DMS53 (cell line): ENCODE results near the gene CROT.

Experiments
- DNase-seq: peaks from one replicate; lab custom pipeline; 2025; lab: John Stamatoyannopoulos, UW

Gene CROT, protein sequence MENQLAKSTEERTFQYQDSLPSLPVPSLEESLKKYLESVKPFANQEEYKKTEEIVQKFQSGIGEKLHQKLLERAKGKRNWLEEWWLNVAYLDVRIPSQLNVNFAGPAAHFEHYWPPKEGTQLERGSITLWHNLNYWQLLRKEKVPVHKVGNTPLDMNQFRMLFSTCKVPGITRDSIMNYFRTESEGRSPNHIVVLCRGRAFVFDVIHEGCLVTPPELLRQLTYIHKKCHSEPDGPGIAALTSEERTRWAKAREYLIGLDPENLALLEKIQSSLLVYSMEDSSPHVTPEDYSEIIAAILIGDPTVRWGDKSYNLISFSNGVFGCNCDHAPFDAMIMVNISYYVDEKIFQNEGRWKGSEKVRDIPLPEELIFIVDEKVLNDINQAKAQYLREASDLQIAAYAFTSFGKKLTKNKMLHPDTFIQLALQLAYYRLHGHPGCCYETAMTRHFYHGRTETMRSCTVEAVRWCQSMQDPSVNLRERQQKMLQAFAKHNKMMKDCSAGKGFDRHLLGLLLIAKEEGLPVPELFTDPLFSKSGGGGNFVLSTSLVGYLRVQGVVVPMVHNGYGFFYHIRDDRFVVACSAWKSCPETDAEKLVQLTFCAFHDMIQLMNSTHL

DNA sequence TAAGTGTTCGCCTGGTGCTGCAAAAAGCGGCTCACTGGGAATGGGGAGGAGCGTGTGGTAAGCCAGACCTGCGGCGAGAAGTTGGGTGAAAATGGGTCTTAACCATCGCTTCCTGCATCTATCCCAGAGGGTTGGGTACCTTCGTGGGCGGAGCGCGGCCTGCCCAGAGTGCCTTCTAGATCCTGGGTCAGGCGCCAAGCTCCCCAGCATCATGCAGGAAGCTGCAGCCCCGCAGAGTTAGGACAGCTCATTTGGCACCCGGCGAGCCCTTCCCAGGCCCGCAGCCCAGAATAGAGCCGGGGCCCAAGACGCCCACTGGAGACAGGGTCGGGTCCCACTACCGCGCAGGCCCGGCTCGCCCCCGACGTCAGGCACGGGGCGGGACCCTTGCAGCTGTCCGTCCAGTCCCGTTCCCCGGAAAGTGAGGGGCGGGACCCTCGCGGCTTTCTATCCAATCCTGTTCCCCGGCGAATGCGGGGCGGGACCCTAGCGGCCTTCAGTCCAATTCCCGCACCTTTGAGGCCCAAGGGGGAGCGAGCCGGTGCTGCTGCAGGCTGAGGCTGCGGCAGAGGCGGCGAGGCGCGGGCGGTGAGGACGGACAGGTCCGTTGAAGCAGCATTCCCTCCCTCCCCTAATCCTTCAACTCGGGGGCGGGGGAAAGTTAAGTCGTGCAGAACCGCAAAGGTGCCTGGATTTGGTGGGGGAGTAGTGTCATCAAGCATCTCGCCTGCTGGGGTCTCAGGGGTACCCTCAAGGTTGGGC, at the start of gene CROT:
CROT (plus strand) TSS at position 499 of the 762 bp plus-strand sequence. CDS start 3,405 bp downstream, outside the sequence.
- peak; percentile 98 for DNase-seq

DNA sequence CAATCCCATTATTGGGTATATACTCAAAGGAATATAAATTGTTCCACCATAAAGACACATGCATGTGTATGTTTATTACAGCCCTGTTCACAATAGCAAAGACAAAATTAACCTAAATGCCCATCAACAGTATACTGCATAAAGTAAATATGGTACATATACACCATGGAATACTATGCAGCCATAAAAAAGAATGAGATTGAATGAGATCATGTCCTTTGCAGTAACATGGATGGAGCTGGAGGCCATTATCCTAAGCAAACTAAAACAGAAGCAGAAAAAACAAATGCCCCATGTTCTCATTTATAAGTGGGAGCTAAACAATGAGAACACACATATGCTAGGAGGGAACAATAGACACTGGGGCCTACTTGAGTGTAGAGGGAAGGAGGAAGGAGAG, 44.7 kb upstream of the CROT start:
- no peak for DNase-seq

DNA sequence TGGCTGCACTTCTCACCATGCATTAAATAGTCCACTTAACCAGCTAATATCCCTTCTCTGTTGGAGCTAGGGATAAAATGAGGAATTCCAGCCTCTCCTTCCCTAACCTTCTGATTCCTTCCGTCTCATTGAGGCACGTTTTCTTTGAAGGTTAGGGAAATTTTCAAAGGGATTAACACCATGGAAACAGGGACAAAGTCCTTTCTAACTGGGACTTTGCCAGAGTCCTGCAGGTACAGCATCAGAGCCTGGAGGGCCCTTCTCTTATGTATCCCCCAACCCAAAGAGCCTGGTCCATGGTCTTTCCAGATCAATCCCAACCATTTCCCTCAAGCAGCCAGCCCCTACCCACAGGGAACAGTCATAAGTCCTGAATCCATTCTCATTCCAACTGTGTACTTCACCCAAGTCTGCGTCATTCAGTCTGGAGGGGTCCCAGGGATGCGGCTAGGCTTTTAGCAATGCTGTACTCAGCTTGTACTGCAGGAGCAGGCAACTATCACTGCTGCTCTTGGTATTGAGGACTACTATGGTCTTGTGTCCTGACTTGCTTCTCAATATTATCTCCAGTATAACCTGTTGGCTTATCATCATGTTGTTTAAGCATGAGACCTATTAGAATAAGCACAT, 34.6 kb upstream of the CROT start:
- no peak for DNase-seq

DNA sequence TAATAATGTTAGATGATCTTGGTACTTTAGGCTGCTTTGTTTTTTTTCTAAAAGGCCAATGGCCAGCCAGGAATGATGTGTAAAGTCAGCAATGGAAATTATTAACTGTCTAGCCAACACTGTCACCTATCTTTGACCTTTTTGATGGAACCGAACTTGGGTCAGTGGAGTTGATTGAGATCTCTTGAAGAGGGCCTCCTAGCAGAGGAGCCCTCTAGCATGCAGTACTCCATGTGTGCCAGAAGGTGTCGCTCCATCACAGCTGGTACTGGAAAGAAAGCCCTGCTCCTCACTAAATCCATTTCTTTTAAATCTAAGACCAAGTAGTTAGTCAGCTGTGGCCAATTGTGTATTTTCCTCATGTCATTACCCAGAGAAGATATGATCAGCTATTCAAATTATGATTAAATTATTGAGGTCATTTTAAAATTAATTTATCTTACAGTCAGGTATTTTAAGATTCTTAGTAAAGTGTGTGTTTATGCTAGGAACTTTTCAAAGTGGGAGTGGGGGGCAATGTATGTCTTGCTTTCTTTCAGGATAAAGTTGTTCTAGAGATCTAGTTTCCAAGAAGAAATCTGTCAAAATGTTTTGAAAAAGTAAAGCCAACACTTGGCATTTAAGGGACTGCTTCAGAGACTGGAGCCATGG, 33.1 kb upstream of the CROT start:
- DNase-seq, result peak; percentile 76

DNA sequence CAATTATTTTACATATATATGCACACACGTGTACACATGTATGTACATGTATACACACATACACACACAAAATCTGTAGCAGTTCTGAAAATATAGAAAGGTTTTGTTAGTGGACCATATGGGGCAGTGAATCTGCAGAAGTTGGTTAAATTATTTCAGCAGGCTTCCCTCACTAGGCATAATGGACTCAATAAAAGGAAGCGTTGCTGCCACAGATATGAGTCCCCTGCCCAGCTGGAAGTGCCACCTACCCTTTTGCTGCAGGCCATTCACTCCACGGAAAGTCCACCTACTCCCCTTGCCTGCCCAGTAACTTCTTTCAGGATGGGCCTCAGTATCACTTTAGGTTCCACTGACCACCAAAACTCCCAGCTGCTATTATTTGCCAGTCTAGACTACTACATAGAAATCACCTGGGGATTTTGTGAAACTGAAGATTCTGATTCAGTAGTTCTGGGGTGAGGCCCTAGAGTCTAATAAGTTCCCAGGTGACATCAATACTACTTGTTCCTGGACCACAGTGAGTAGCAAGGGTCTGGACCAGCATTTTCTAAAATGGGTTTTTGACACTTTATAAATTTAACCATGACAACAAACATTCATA, 29.3 kb upstream of the CROT start:
- no peak for DNase-seq

DNA sequence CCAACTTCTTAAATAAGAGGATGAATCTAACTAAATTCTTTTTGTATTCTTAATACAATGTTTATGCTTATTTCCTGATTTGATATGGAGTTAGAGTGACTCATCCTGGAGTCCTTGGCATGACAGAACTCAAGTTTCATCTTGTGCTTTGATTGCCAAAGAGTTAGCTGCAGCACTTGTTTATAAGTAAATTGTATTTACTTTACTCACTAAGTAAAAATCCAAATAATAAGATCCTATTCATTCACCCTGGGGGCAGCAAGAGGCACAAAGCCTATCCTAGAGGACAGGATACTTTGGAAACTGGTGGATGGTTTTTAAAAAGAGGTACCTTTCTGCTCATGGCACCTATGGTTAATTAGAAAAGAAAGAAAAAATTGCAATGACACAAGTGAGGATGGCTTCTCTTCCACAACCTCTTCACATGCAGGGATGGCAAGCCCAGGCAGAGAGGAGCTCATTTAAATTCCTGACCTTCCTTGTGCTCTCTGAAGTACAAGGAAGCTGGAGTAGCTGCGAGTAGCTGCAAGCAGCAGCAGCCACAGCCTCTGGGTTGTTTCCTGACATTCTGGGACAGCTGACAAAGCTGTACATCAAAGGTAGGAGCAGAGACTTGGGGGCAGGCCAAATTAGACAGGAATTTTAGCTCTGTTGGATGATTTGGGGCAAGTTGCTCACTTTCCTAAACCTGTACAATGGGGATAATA, 28.5 kb upstream of the CROT start:
- DNase-seq, result peak; percentile 34

DNA sequence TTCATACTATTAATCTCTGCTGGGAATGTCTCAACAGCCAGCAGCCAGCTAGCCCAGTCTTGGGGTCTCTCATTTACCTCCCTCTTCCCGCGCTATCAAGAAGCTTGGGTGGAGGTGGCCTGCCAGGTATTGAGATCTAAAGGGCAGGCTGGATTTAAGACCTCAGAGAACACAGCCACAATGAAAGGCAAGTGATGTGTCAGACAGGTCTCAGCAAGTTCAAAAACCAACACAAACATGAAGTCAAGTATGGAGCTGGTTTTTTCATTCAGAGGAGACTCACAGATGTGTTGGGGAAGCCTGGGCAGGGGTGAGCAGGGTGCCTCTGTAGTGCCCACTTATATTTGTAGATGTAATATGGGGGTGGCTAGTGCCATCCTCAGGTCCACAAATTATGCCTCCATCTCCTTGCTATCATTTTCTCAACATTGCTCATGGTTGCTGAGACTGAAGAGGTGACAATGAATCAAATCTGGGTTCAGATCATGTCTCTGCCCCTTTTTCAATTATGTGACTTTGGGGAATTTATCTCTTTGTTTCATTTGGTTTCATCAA, 27.7 kb upstream of the CROT start:
- DNase-seq, result no peak

DNA sequence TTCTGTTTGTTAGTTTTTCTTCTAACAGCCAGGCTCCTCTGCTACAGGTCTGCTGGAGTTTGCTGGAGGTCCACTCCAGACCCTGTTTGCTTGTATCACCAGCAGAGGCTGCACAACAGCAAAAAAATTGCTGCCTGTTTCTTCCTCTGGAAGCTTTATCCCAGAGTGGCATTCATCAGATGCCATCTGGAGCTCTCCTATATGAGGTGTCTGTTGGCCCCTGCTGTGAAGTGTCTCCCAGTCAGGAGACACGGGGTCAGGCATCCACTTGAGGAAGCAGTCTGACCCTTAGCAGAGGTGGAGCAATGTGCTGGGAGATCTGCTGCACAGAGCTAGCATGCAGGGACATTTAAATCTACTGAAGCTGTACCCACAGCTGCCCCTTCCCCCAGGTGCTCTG, 26.7 kb upstream of the CROT start:
- DNase-seq, result peak; percentile 78

DNA sequence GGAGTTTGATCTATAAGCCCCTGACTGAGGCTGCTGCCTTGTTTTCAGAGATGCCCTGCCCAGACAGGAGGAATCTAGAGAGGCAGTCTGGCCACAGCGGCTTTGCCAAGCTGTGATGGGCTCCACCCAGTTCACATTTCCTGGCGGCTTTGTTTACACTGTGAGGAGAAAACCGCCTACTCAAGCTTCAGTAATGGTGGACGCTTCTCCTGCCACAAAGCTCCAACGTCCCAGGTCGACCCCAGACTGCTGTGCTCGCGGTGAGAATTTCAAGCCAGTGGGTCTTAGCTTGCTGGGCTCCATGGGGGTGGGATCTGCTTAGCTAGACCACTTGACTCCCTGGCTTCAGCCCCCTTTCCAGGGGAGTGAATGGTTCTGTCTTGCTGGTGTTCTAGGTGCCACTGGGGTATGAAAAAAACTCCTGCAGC, 26.3 kb upstream of the CROT start:
- DNase-seq, result peak; percentile 83

DNA sequence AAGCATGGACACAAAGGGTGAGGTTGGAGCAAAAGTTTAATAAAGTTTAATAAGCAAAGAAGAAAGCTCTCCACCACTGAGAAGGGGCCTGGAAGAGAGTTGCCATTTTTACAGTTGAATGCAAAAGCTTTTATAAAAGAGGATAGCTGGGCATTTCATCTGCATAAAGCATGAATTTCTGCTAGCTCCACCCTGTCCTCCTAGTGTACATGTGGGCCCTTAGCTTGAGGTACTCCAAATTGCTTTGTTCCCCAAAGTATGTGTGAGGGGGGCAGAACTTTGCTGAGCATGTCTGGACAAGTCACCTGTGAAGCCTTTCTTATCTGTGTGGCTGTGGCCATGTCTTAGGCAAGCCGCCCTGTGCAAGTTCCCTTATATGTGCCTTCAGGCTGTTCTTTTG, 22.6 kb upstream of the CROT start:
- DNase-seq, result no peak

DNA sequence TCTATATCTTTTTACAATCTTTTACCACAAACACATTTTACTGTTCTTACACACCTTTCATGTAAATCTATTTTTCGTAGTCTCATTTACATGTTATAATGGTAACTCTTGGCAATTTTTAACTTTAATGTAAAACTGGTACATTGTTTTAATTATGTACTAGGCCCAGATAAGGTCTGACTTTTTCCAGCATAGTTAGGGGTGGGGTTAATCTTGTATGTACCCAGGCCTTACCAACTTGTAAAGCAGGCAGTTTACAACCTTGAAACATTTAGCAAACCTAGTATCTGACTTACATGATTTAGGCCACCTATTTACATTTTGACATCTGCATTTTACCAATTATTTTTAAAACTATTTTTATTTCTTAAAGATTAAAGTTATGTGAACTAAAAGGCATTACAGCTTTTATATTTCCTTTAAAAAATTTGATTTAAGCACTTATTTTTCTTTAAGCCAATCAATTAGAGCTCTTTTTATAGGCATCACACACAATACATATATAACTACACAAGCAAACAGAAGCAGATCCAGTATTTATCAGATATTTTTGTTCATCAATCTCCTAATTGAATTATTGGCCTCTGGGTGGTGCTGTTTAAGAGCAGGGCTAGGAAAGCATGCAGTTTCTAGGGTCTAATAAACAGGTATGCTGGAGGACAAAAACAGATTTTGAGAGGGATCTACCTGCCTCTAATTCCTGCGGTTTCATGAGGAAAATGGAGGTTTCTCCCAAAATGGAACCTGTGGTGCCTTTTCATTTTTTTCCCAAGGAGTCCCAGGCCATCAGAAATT, 19.7 kb upstream of the CROT start:
- peak; percentile 24 for DNase-seq

DNA sequence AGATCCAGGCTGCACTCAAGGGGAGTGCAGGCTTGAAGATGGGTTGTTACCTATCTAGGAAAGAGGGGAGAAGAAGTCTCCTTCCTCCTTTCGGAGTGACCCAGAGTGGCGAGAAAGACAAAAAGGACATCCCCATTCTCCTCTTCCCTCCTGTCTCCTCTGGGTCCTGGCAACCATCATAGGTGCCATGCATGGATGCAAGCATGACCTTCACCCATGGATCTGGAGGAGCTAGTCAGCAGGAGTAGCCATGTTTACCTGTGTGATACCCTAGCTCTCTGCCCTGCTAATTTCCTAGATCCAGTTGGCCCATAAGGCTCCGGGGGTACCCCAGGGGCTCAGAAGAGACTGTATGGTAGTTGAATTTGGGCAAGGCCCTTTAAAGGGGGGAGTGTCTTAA, 17.2 kb upstream of the CROT start:
- peak; percentile 69 for DNase-seq

DNA sequence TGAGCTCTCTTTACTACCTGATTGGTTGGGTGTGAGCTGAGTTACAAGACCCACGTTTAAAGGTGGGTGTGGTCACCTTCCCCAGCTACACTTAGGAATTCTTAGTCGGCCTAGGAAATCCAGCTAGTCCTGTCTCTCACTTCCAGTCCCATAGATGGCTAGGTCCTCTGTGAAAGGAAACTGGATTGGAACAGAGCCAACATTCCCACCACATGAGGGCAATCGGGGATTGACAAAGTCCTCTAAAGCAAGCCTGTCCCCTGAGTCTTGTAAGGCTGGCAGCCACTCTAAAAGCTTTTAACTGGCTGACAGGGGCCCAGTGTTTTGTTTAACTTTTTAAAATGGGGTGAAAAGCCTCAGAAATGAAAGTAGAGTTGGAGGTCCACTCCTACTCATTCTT, 15.1 kb upstream of the CROT start:
- DNase-seq, result no peak

DNA sequence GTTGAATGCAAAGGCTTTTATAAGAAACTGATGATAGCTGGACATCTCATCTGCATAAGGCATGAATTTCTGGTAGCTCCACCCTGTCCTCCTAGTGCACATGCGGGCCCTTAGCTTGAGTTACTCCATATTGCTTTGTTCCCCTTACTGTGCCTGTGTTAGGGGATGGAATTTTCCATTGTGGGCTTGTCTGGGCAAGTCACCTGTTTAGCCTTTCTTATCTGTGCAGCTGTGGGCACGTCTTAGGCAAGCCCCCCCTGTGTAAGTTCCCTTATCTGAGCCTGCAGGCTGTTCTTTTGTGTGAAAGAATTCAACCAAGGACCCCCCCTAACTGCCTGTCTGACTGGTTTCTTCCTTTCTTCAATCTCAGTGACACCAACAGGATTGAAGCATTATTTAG, 14.5 kb upstream of the CROT start:
- no peak for DNase-seq

DNA sequence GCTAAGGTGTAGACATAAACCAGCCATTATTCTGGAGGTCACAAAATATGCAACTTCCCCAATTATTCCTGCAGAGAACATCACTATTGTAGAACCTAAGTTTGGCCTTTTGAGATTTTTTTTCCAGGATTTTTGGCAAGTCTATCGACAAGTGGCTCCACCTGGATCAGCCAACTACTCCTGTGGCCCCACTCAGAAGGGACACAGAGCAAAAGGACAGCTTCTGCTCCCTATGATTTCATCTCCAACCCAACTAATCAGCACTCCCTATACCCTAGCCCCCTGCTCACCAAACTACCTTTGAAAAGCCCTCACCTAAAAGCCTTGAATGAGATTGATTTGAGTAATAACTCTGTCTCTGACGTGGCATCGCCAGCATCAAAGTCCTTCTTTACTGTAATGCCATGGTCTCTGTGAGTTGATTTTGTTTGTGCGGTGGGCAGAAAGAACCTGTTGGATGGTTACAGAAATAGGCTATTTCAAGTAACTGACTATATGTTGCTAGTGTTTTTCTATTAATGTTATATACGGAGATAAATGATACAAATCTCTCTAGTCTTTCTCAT, 13.7 kb upstream of the CROT start:
- DNase-seq, result no peak

DNA sequence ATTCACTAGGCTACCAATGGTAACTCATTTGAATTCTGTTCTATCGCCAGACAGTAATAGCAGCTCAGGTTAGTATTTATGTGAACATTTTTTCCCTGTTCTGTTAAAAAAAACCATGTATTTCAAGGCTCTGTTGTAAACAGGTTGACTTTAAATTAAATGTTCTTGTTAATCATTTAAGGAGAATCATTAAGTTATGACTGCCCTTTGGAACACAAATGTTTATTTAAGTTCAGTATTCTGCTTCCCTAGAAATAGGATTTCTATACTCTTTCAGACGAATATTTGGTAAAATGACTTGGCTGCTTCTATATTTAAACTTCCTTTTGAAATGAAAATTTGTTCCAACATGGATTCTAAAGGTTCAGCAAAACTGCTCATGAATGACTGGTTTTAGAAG, 13.1 kb upstream of the CROT start:
- DNase-seq, result no peak

DNA sequence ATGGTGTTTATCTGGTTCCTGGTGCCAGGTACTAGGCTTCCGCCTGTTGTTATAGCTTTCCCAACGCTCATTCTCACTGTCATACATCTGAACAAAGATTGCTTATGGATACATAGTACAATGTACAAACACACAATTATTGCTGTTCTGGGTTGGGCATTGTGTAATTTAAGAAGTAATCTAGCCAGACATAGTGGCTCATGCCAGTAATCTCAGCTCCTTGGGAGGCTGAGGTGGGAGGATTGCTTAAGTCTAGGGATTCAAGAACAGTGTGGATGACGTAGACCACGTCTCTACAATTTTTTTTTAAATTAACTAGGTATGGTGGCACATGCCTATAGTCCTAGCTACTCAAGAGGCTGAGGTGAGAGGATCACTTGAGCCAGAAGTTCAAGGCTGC, 9.3 kb upstream of the CROT start:
- DNase-seq, result no peak

DNA sequence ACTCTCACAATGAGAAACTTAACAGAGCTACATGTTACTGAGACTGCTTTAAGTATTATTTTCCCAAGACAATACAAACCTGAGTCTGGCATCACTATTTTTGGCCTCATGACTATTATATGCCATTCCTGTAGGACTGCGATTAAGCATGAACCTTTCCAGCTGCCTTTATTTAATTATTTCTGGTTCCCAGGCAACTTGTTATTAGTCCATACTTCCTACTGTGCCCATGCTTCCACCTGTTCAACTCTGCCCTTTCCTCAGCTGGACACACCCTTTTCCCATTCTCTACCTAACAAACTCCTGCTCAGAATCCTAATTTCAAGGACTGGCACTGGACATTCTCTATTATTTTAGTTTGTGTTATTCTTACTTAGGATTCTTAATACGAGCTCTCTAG, 8.1 kb upstream of the CROT start:
- no peak for DNase-seq

DNA sequence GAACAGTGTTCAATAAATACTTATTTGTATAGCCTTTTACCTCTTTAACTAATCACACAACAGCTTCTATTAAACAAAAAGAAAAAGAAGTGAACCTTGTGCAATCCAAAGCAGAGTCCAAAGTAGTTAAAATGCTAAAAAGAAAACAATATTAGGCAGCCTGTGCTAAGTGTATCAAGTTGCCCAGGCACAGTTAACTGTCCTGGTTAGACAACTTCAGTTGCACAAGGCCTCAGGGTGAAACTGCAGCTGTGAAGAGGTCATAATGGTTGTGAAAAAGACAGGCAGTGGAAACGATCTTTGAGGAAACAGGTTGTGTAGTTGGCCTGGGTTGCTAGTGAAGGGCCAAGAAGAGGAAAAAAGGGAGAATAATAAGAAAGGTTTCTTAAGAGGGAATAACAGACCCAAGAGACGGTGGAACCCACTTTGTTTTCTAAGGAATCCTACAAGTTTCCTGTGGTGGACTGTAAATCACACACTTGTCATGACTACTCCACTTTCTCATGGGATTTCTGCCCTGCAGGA, 6.0 kb upstream of the CROT start:
- DNase-seq, result no peak
